BE2C (cell line): ENCODE data around the gene OR2F2.

Source experiments
- DNase-seq: peaks from one replicate; pipeline ENCODE4 v3.0.0-alpha.2; 2020
- H3K27me3 ChIP-seq: fragments of 250-450 bp; sonication (Bioruptor Pico); 2 replicates; pipeline ENCODE4 v1.5.1; 2020; ENCODE audit warnings: mild to moderate bottlenecking
- H3K36me3 ChIP-seq: fragments of 250-450 bp; sonication (Bioruptor Pico); 2 replicates; pipeline ENCODE4 v1.5.1; 2020; ENCODE audit warnings: mild to moderate bottlenecking
- H3K4me1 ChIP-seq: fragments of 250-450 bp; sonication (Bioruptor Pico); 2 replicates; pipeline ENCODE4 v1.5.1; 2020
- H3K4me3 ChIP-seq: 2 replicates; pipeline ENCODE4 v1.5.1; 2011; ENCODE audit warnings: low read depth, low read length
- H3K9me3 ChIP-seq: fragments of 250-450 bp; sonication (Bioruptor Pico); 2 replicates; pipeline ENCODE4 v1.5.1; 2020
- TF ChIP-seq, protein P1 (sequence below): IDR thresholded peaks from 2 replicates; pipeline ENCODE4 v1.5.1; 2012; ENCODE audit warnings: mild to moderate bottlenecking, low read depth, low read length

Gene OR2F2

DNA sequence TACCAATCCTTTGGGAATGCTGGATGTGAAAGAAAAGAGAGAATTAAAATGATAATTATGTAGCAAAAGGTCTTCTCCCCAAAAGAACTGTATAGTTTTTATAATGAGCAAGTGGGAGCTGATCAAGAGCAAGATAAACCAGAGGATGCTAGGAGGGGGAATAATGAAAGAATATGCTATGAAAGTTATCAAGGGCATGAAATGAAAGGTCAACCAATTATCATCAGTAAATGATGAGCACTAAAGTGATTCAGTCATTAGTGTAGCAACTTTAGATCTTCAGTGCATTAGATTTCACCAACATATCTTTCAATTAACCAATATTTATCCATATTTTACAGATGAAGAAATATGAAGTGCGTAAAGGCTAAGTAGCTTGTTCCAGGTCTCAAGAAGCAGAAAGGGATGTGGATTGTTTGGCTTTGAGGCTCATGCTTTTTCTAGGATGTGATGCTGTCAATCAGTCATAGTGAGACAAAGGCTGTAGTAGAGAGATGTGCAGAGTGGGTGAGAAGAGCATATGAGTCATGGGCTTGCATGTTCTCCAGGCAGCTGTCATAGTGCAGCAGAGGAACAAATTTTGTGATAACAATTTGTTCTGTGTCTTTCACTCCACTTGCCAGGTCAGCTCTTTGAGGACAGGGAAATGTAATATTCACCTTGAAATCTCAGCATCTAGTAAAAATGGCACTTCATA lies 5.7 kb upstream of the OR2F2 start:
- TF ChIP-seq, protein P1, sequence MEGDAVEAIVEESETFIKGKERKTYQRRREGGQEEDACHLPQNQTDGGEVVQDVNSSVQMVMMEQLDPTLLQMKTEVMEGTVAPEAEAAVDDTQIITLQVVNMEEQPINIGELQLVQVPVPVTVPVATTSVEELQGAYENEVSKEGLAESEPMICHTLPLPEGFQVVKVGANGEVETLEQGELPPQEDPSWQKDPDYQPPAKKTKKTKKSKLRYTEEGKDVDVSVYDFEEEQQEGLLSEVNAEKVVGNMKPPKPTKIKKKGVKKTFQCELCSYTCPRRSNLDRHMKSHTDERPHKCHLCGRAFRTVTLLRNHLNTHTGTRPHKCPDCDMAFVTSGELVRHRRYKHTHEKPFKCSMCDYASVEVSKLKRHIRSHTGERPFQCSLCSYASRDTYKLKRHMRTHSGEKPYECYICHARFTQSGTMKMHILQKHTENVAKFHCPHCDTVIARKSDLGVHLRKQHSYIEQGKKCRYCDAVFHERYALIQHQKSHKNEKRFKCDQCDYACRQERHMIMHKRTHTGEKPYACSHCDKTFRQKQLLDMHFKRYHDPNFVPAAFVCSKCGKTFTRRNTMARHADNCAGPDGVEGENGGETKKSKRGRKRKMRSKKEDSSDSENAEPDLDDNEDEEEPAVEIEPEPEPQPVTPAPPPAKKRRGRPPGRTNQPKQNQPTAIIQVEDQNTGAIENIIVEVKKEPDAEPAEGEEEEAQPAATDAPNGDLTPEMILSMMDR, result no peak
- DNase-seq, result no peak

GRCh38 chr7:143931739-143932138 lies 3.3 kb upstream of the OR2F2 start:
- H3K9me3 ChIP-seq, result no peaks in the 10 kb centered on the region
- H3K4me1 ChIP-seq, result no peaks in the 10 kb centered on the region
- H3K27me3 ChIP-seq, result peaks cover 3% of the 10 kb centered on the region; the same call in 1 of the 2 replicates
- no peak for DNase-seq
- TF ChIP-seq, protein P1, result no peak
- no peaks in the 10 kb centered on the region for H3K36me3 ChIP-seq
- no peak overlapping the region for H3K4me3 ChIP-seq

More for the DNA sequence above, 5.7 kb upstream of the OR2F2 start:
- no peaks in the 10 kb centered on the region for H3K36me3 ChIP-seq
- H3K4me3 ChIP-seq, result no peak overlapping the region
- no peaks in the 10 kb centered on the region for H3K4me1 ChIP-seq
- no peaks in the 10 kb centered on the region for H3K9me3 ChIP-seq
- H3K27me3 ChIP-seq, result peaks cover 3% of the 10 kb centered on the region; the same call in 1 of the 2 replicates

DNA sequence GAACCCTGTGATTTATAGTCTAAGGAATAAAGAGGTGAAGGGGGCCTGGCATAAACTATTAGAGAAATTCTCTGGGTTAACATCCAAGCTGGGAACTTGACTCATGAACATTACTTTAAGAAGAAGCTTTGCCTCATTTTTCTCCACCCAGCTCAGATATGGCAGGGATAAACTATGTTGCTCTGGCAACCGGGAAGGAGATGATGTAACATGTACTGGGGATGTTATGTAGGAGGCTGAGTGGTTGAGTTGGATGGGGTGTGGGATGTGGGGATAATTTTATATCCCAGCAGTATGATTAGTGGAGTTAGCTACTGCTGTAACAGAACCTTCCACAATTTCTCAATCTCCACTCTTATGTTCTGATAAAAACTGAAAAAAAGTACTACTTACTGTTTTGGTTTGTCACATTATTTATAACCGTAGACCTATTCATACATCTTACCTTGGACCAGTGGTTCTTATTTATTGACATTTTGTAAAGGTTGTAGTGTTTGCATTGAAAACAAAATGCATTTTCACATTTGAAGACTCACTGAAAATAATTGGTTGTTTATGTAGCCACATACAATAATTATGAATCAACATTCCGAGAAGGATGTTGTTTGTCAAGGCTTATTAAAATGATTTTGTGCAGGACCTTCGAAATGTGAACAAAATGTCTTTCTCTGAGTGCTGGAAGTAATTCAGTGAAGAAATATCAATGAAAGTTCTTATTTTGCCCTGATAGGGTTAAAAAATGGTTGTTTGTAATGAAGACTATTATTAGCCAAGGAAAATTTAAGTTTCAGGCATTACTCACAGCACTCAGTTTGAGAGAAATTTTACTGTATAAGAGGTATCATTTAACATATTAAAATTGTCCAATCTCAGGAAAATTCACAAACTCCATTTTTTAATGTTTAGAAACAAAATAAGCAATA lies 1.3 kb downstream of the OR2F2 start:
- H3K36me3 ChIP-seq, result no peaks in the 10 kb centered on the region
- DNase-seq, result no peak
- TF ChIP-seq, protein P1, result no peak

GRCh38 chr7:143938379-143939243 lies 3.6 kb downstream of the OR2F2 start:
- TF ChIP-seq, protein P1, result no peak
- no peak for DNase-seq

More for the DNA sequence above, 1.3 kb downstream of the OR2F2 start:
- no peak overlapping the region for H3K4me3 ChIP-seq
- H3K27me3 ChIP-seq, result no peaks in the 10 kb centered on the region
- no peaks in the 10 kb centered on the region for H3K9me3 ChIP-seq
- no peaks in the 10 kb centered on the region for H3K4me1 ChIP-seq

GRCh38 chr7:143945423-143945822 lies 10.4 kb downstream of the OR2F2 start:
- no peak for DNase-seq
- Histone ChIP-seq H3K4me1 (no peaks in the 10 kb centered on the region), H3K27me3 (no peaks in the 10 kb centered on the region), H3K36me3 (no peaks in the 10 kb centered on the region), H3K4me3 (no peak overlapping the region), H3K9me3 (no peaks in the 10 kb centered on the region)
- TF ChIP-seq, protein P1, result no peak

More at GRCh38 chr7:143938379-143939243, 3.6 kb downstream of the OR2F2 start:
- no peak overlapping the region for H3K4me3 ChIP-seq
- H3K9me3 ChIP-seq, result no peaks in the 10 kb centered on the region
- no peaks in the 10 kb centered on the region for H3K4me1 ChIP-seq
- H3K36me3 ChIP-seq, result no peaks in the 10 kb centered on the region
- H3K27me3 ChIP-seq, result no peaks in the 10 kb centered on the region
